RWPE2 (cell line): ENCODE measurements around the gene BABAM1.

Source experiments
- ATAC-seq: fragments of 200-7000 bp; cut with Tn5 transposase; 3 replicates; pipeline ENCODE4 v1.9.1; 2021; ENCODE audit warnings: low read depth
- DNase-seq: peaks from one replicate; pipeline ENCODE4 v3.0.0-alpha.2; 2020; ENCODE audit warnings: low spot score
- H3K27ac ChIP-seq: fragments of 450-650 bp; 2 replicates; pipeline ENCODE4 v1.5.1; 2017; ENCODE audit warnings: mild to moderate bottlenecking; ENCODE audit not compliant: poor library complexity, severe bottlenecking
- H3K27me3 ChIP-seq: fragments of 250-450 bp; sonication (Bioruptor Pico); 2 replicates; pipeline ENCODE4 v1.5.1; 2021; ENCODE audit warnings: mild to moderate bottlenecking, moderate library complexity; ENCODE audit not compliant: insufficient read depth, poor library complexity, severe bottlenecking
- H3K36me3 ChIP-seq: fragments of 250-450 bp; sonication (Bioruptor Pico); 2 replicates; pipeline ENCODE4 v1.5.1; 2020; ENCODE audit warnings: low read depth, mild to moderate bottlenecking, moderate library complexity
- H3K4me1 ChIP-seq: fragments of 250-450 bp; sonication (Bioruptor Pico); 2 replicates; pipeline ENCODE4 v1.5.1; 2021; ENCODE audit warnings: mild to moderate bottlenecking, moderate library complexity; ENCODE audit not compliant: insufficient read depth, poor library complexity, severe bottlenecking
- H3K4me3 ChIP-seq: fragments of 250-450 bp; sonication (Bioruptor Pico); 2 replicates; pipeline ENCODE4 v1.5.1; 2021; ENCODE audit warnings: mild to moderate bottlenecking, moderate library complexity; ENCODE audit not compliant: severe bottlenecking
- H3K9me3 ChIP-seq: fragments of 250-450 bp; sonication (Bioruptor Pico); 2 replicates; pipeline ENCODE4 v1.5.1; 2021; ENCODE audit warnings: mild to moderate bottlenecking, moderate library complexity; ENCODE audit not compliant: severe bottlenecking
- CTCF ChIP-seq: fragments of 450-650 bp; IDR thresholded peaks from one replicate; pipeline ENCODE4 v1.5.1; 2017; ENCODE audit warnings: mild to moderate bottlenecking, moderate library complexity; ENCODE audit not compliant: poor library complexity, severe bottlenecking

The BABAM1 gene

GRCh38 chr19:17237747-17238706, 29.2 kb upstream of the BABAM1 start:
- H3K27me3 ChIP-seq = no peaks in the 10 kb centered on the region
- ATAC-seq = no peak
- H3K4me1 ChIP-seq = peaks cover 11% of the 10 kb centered on the region
- H3K36me3 ChIP-seq = peaks cover 58% of the 10 kb centered on the region
- no peaks in the 10 kb centered on the region for H3K9me3 ChIP-seq
- TF ChIP-seq CTCF = no peak
- no peak overlapping the region for H3K4me3 ChIP-seq
- DNase-seq = no peak
- H3K27ac ChIP-seq = peak overlapping the region; percentile 84

- DNase-seq (no peak), ATAC-seq (no peak)
- TF ChIP-seq CTCF = no peak
- Histone ChIP-seq H3K4me1 (peaks cover 7% of the 10 kb centered on the region), H3K9me3 (no peaks in the 10 kb centered on the region), H3K27ac (no peak overlapping the region), H3K36me3 (peaks cover 39% of the 10 kb centered on the region), H3K27me3 (no peaks in the 10 kb centered on the region), H3K4me3 (no peak overlapping the region)
Measured at GRCh38 chr19:17240062-17240752, 27.0 kb upstream of the BABAM1 start.

- ATAC-seq (no peak), DNase-seq (no peak)
- Histone ChIP-seq H3K27me3 (no peaks in the 10 kb centered on the region), H3K27ac (peak overlapping the region; percentile 84), H3K36me3 (peaks cover 39% of the 10 kb centered on the region), H3K9me3 (no peaks in the 10 kb centered on the region), H3K4me3 (no peak overlapping the region), H3K4me1 (peaks cover 7% of the 10 kb centered on the region)
- no peak for TF ChIP-seq CTCF
Measured at GRCh38 chr19:17240826-17241399, 26.3 kb upstream of the BABAM1 start.

- Histone ChIP-seq H3K4me1 (peaks cover 19% of the 10 kb centered on the region), H3K27ac (peak overlapping the region; percentile 84), H3K36me3 (peaks cover 37% of the 10 kb centered on the region), H3K4me3 (no peak overlapping the region), H3K9me3 (no peaks in the 10 kb centered on the region), H3K27me3 (no peaks in the 10 kb centered on the region)
- ATAC-seq = no peak
- TF ChIP-seq CTCF = no peak
- no peak for DNase-seq
Measured at GRCh38 chr19:17242431-17243208, 24.6 kb upstream of the BABAM1 start.
